ENCODE data around the gene EMILIN3. TPM values are rescaled to one million over a fixed set of nuclear protein-coding genes. Genes with fewer than 3 reads are reported as not detected.
A peak's percentile ranks its signal among the peaks of the same experiment; 100 is the strongest.

EMILIN3 gene
- total and polyA plus RNA-seq, 4 donors: 0.38 to 0.72 (median 0.39) TPM; not detected in 1

- 96% methylated on average over 2 of the region's 2 CpGs for WGBS, 2 donors
- intact Hi-C loops (cut with DNase I): no loop called here
- H3K27ac ChIP-seq (ENCODE audit: low read depth in 1 of 2, low read length in 2 of 2): no peak overlapping the region
- ATAC-seq (ENCODE audit: low FRiP score) (no peak), DNase-seq (no peak)
- H3K4me3 ChIP-seq (ENCODE audit: low read length in 2 of 2): no peak overlapping the region
- H3K9me3 ChIP-seq (ENCODE audit: control insufficient read depth, low read length): no peaks in the 10 kb centered on the region
- no peaks in the 10 kb centered on the region for H3K27me3 ChIP-seq (ENCODE audit: control insufficient read depth in 1 of 2, insufficient read depth in 2 of 2, low read length in 1 of 2)
- H3K4me1 ChIP-seq (ENCODE audit: control insufficient read depth in 1 of 2, insufficient read depth in 2 of 2, low read length in 2 of 2): no peaks in the 10 kb centered on the region
- no peaks in the 10 kb centered on the region for H3K36me3 ChIP-seq (ENCODE audit: control insufficient read depth in 1 of 2, insufficient read depth in 2 of 2, low read length in 1 of 2)
These were observed 27.5 kb upstream of the EMILIN3 start for GRCh38 chr20:41394081-41394480.

DNA sequence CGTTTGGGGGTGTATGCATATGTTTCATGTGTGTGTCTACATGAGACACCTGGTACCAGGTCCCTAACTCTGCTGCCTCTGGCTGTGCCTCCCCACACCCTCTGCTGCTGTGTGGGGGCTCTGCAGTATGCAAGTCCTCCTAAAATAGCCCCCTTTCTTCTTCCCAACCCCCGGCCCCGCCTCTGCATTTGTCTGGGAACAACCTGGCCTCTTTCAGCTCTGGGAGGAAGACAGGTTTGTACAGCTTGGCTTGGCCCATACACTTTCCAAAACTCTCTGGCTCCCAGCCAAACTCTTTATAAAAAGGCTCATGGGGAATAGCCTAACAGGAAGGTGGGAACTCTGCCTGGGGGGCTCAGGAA lies 27.1 kb upstream of the EMILIN3 start:
- ATAC-seq (ENCODE audit: low FRiP score) (no peak), DNase-seq (no peak)
- Histone ChIP-seq H3K27me3 (ENCODE audit: control insufficient read depth in 1 of 2, insufficient read depth in 2 of 2, low read length in 1 of 2) (no peaks in the 10 kb centered on the region), H3K27ac (ENCODE audit: low read depth in 1 of 2, low read length in 2 of 2) (no peak overlapping the region), H3K4me3 (ENCODE audit: low read length in 2 of 2) (no peak overlapping the region), H3K9me3 (ENCODE audit: control insufficient read depth, low read length) (no peaks in the 10 kb centered on the region), H3K4me1 (ENCODE audit: control insufficient read depth in 1 of 2, insufficient read depth in 2 of 2, low read length in 2 of 2) (no peaks in the 10 kb centered on the region), H3K36me3 (ENCODE audit: control insufficient read depth in 1 of 2, insufficient read depth in 2 of 2, low read length in 1 of 2) (no peaks in the 10 kb centered on the region)
- WGBS, 2 donors: 57 to 63% methylated on average over 3 of the region's 3 CpGs
- intact Hi-C loops (cut with DNase I): no loop called here

DNA sequence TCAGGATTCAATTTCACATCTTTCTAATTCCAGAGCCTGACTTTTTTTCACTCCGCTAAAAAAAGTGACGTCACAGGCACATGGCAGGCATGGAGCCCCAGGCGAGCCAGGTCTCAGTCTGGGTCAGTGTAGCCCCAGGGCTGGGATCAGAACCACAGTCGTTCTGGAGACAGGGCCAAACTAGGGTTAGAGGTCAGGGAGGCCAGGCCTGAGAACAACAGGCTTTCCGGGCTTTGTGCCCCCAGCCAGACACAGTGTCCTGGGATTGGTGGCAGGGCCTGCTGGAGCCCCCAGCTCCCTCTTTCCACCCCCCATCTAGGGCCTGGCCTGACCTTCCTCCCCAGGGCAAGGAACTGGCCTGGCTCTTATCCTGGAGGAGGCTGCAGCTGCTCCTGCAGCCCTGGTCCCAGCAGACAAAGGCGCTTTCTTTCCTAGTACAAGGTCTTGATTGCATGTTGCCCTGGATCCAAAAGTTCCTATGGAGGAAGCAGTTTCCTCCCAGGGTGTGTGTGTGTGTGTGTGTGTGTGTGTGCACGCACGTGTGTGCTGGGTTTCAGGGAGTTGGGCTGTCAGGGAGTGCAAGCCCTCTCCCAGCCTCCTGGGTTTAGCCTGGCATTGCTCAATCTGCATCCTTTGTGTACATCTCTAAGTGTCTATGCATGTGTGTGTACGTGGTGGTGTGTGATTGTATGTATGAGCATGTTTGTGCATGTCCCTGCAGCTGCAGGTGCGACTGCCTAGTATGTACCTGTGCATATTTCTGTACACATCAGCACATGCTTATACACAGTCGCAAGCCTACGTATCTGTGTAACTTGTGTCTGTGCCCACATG lies 26.5 kb upstream of the EMILIN3 start:
- 71 to 79% methylated on average over 12 of the region's 12 CpGs for WGBS, 2 donors
- ATAC-seq (ENCODE audit: low FRiP score) (peak; percentile 78), DNase-seq (no peak)
- H3K4me1 ChIP-seq (ENCODE audit: control insufficient read depth in 1 of 2, insufficient read depth in 2 of 2, low read length in 2 of 2): no peaks in the 10 kb centered on the region
- no peak overlapping the region for H3K27ac ChIP-seq (ENCODE audit: low read depth in 1 of 2, low read length in 2 of 2)
- no peaks in the 10 kb centered on the region for H3K36me3 ChIP-seq (ENCODE audit: control insufficient read depth in 1 of 2, insufficient read depth in 2 of 2, low read length in 1 of 2)
- no peaks in the 10 kb centered on the region for H3K27me3 ChIP-seq (ENCODE audit: control insufficient read depth in 1 of 2, insufficient read depth in 2 of 2, low read length in 1 of 2)
- no peaks in the 10 kb centered on the region for H3K9me3 ChIP-seq (ENCODE audit: control insufficient read depth, low read length)
- intact Hi-C loops (cut with DNase I): no loop called here
- H3K4me3 ChIP-seq (ENCODE audit: low read length in 2 of 2): no peak overlapping the region

GRCh38 chr20:41392295-41392694 lies 25.7 kb upstream of the EMILIN3 start:
- ATAC-seq (ENCODE audit: low FRiP score): no peak

GRCh38 chr20:41391587-41392001 lies 25.0 kb upstream of the EMILIN3 start:
- Histone ChIP-seq H3K9me3 (ENCODE audit: control insufficient read depth, low read length) (no peaks in the 10 kb centered on the region), H3K36me3 (ENCODE audit: control insufficient read depth in 1 of 2, insufficient read depth in 2 of 2, low read length in 1 of 2) (no peaks in the 10 kb centered on the region), H3K27ac (ENCODE audit: low read depth in 1 of 2, low read length in 2 of 2) (no peak overlapping the region), H3K27me3 (ENCODE audit: control insufficient read depth in 1 of 2, insufficient read depth in 2 of 2, low read length in 1 of 2) (no peaks in the 10 kb centered on the region), H3K4me1 (ENCODE audit: control insufficient read depth in 1 of 2, insufficient read depth in 2 of 2, low read length in 2 of 2) (no peaks in the 10 kb centered on the region), H3K4me3 (ENCODE audit: low read length in 2 of 2) (no peak overlapping the region)
- intact Hi-C loops (cut with DNase I): no loop called here
- no peak for ATAC-seq (ENCODE audit: low FRiP score)
- WGBS, 2 donors: 96 to 97% methylated on average over 10 of the region's 10 CpGs
- DNase-seq: no peak

More at GRCh38 chr20:41392295-41392694, 25.7 kb upstream of the EMILIN3 start:
- WGBS, 2 donors: 96 to 98% methylated on average over 1 of the region's 1 CpG
- intact Hi-C loops (cut with DNase I): no loop called here
- Histone ChIP-seq H3K4me3 (ENCODE audit: low read length in 2 of 2) (no peak overlapping the region), H3K27ac (ENCODE audit: low read depth in 1 of 2, low read length in 2 of 2) (no peak overlapping the region), H3K4me1 (ENCODE audit: control insufficient read depth in 1 of 2, insufficient read depth in 2 of 2, low read length in 2 of 2) (no peaks in the 10 kb centered on the region), H3K9me3 (ENCODE audit: control insufficient read depth, low read length) (no peaks in the 10 kb centered on the region), H3K27me3 (ENCODE audit: control insufficient read depth in 1 of 2, insufficient read depth in 2 of 2, low read length in 1 of 2) (no peaks in the 10 kb centered on the region), H3K36me3 (ENCODE audit: control insufficient read depth in 1 of 2, insufficient read depth in 2 of 2, low read length in 1 of 2) (no peaks in the 10 kb centered on the region)
- no peak for DNase-seq

DNA sequence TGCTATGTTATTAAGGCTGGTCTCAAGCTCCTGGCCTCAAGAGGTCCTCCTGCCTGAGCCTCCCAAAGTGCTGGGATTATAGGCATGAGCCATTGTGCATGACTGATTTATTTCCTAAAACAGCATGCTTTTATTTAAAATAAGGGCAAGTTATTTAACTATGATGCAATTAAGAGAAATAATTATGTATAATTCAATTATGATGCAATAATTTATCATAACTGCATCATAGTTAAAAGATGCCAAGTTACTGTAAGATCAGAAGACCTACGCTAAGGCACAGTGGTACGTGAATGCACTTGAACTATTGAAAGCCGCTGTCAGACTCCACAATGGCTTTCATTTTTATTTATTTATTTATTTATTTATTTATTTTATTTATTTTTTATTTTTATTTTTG lies 24.3 kb upstream of the EMILIN3 start:
- intact Hi-C loops (cut with DNase I): no loop called here
- Histone ChIP-seq H3K4me1 (ENCODE audit: control insufficient read depth in 1 of 2, insufficient read depth in 2 of 2, low read length in 2 of 2) (no peaks in the 10 kb centered on the region), H3K9me3 (ENCODE audit: control insufficient read depth, low read length) (no peaks in the 10 kb centered on the region), H3K4me3 (ENCODE audit: low read length in 2 of 2) (no peak overlapping the region), H3K36me3 (ENCODE audit: control insufficient read depth in 1 of 2, insufficient read depth in 2 of 2, low read length in 1 of 2) (no peaks in the 10 kb centered on the region), H3K27me3 (ENCODE audit: control insufficient read depth in 1 of 2, insufficient read depth in 2 of 2, low read length in 1 of 2) (no peaks in the 10 kb centered on the region), H3K27ac (ENCODE audit: low read depth in 1 of 2, low read length in 2 of 2) (no peak overlapping the region)
- no peak for DNase-seq
- WGBS, 2 donors: 97 to 98% methylated on average over 3 of the region's 3 CpGs
- ATAC-seq (ENCODE audit: low FRiP score): no peak

DNA sequence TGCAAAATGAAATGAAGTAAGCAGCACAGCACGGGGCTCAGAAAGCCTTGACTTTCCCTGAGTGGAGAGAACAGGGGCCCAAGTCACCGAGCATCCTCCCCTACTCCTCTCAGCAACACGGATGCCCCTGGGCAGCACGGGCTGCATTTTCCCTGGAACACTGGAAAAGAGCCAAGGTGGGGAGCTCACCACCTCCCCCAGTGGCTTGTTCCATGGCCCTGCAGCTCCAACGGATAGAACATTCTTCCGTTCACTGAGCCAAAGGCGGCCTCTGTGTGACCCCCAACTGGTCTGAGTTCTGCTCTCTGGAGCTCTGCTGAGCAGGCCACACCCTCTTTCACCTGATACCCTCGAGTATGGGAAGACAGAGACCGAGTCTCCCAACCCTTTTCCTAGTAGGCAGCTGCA lies 20.8 kb upstream of the EMILIN3 start:
- WGBS, 2 donors: 52 to 60% methylated on average over 9 of the region's 9 CpGs
- Histone ChIP-seq H3K4me1 (ENCODE audit: control insufficient read depth in 1 of 2, insufficient read depth in 2 of 2, low read length in 2 of 2) (no peaks in the 10 kb centered on the region), H3K36me3 (ENCODE audit: control insufficient read depth in 1 of 2, insufficient read depth in 2 of 2, low read length in 1 of 2) (no peaks in the 10 kb centered on the region), H3K27ac (ENCODE audit: low read depth in 1 of 2, low read length in 2 of 2) (no peak overlapping the region), H3K4me3 (ENCODE audit: low read length in 2 of 2) (no peak overlapping the region), H3K9me3 (ENCODE audit: control insufficient read depth, low read length) (no peaks in the 10 kb centered on the region), H3K27me3 (ENCODE audit: control insufficient read depth in 1 of 2, insufficient read depth in 2 of 2, low read length in 1 of 2) (no peaks in the 10 kb centered on the region)
- peak in 1 of 2 donors; percentile 41 for DNase-seq
- no peak for ATAC-seq (ENCODE audit: low FRiP score)
- intact Hi-C loops (cut with DNase I): no loop called here

GRCh38 chr20:41386502-41387427 lies 20.1 kb upstream of the EMILIN3 start:
- Histone ChIP-seq H3K9me3 (ENCODE audit: control insufficient read depth, low read length) (no peaks in the 10 kb centered on the region), H3K27me3 (ENCODE audit: control insufficient read depth in 1 of 2, insufficient read depth in 2 of 2, low read length in 1 of 2) (no peaks in the 10 kb centered on the region), H3K36me3 (ENCODE audit: control insufficient read depth in 1 of 2, insufficient read depth in 2 of 2, low read length in 1 of 2) (no peaks in the 10 kb centered on the region), H3K27ac (ENCODE audit: low read depth in 1 of 2, low read length in 2 of 2) (no peak overlapping the region), H3K4me1 (ENCODE audit: control insufficient read depth in 1 of 2, insufficient read depth in 2 of 2, low read length in 2 of 2) (no peaks in the 10 kb centered on the region), H3K4me3 (ENCODE audit: low read length in 2 of 2) (no peak overlapping the region)
- ATAC-seq (ENCODE audit: low FRiP score): peak; percentile 38
- intact Hi-C loops (cut with DNase I): no loop called here
- 58 to 61% methylated on average over 14 of the region's 14 CpGs for WGBS, 2 donors
- peak in 1 of 2 donors; percentile 61 for DNase-seq

Measured in aorta (tissue), 5 donors.